Stimulated activated effector memory CD8-positive, alpha-beta T cell treated with anti-CD3 and anti-CD28 coated beads, Interleukin-12 subunit alpha, Interleukin-12 subunit beta, amount 100 ng/mL, for 72 hours (primary cell): ENCODE data around the gene STIM1.
"Not testable (repeated sequence)": the region's sequence is repeated elsewhere in the genome, so short reads cannot be mapped to it uniquely, and the experiment has no call there.

ENCODE experiments used
- ATAC-seq: fragments of 150-1000 bp; cut with Tn5 transposase; 2 replicates; pipeline ENCODE4 v1.10.0; 2021
- DNase-seq, 2 donors: peaks; one replicate each; pipeline ENCODE4 v3.0.0; 2021 to 2022; ENCODE audit warnings: low spot score in 2 of 2
- H3K27ac Mint-ChIP-seq: one replicate; pipeline ENCODE4 v1.8.0; 2022; ENCODE audit warnings: mild to moderate bottlenecking, mixed read lengths
- H3K36me3 Mint-ChIP-seq: one replicate; pipeline ENCODE4 v1.8.0; 2022; ENCODE audit warnings: mild to moderate bottlenecking, mixed read lengths
- H3K4me1 Mint-ChIP-seq: one replicate; pipeline ENCODE4 v1.8.0; 2022; ENCODE audit warnings: mixed read lengths
- H3K4me3 Mint-ChIP-seq: one replicate; pipeline ENCODE4 v1.8.0; 2022; ENCODE audit warnings: mild to moderate bottlenecking, mixed read lengths
- H3K9me3 Mint-ChIP-seq: one replicate; pipeline ENCODE4 v1.8.0; 2022; ENCODE audit warnings: mixed read lengths

The STIM1 gene

DNA sequence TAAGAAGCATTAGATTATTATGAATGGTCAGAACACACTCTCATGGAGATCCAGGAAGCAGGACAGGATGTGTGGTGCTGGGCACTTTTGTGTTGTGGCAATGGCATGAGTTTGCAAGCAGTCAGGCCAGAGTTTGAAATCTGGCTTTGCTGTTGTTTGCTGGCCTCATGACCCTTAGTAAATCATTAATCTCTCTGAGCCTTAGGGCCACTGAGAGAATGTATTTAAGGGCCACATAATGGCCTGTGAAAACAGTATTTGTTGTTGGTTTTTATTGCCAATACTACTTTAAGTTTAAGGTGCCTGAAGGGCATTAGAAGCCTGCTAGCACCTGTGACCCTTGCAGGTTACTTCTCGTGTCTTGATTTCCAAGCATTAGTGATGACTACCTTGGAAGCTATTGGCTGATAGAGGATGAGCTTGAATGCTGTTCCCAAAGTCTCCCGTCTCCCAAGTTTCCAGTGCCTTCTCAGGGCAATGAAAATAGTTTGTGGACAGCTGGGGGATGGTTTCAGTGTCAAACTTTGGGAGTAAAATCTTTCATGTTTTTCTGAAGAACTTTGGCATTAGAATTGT is 24.6 kb downstream of the STIM1 start:
- DNase-seq, result no peak
- H3K9me3 Mint-ChIP-seq, result no peaks in the 10 kb centered on the region
- no peak for ATAC-seq
- H3K4me1 Mint-ChIP-seq, result peaks cover 67% of the 10 kb centered on the region
- no peaks in the 10 kb centered on the region for H3K36me3 Mint-ChIP-seq
- peak overlapping the region; percentile 19 for H3K4me3 Mint-ChIP-seq
- peak overlapping the region; percentile 73 for H3K27ac Mint-ChIP-seq

DNA sequence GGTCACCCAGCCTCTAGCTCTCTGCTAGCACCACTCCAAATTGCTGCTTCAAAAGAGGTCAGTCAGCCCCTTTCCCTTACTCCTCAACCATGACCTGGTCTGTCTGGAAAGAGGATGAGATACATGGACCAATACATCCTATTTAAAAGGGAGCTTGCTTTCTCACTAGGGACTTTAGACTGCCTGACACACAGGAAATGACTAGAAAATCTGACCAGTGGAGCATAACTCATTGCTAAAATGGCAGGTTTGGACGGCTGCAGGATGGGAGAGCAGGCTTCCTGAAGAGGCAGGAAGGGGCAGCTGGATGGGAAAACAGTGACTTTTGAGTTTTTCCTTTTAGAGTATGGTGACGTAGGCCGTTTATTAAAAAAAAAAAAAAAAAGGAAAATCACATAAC is 25.3 kb downstream of the STIM1 start:
- Mint-ChIP-seq H3K27ac (peak overlapping the region; percentile 73), H3K4me1 (peaks cover 66% of the 10 kb centered on the region), H3K9me3 (no peaks in the 10 kb centered on the region), H3K4me3 (peak overlapping the region; percentile 12), H3K36me3 (no peaks in the 10 kb centered on the region)
- DNase-seq, result no peak
- ATAC-seq, result peak; percentile 49

DNA sequence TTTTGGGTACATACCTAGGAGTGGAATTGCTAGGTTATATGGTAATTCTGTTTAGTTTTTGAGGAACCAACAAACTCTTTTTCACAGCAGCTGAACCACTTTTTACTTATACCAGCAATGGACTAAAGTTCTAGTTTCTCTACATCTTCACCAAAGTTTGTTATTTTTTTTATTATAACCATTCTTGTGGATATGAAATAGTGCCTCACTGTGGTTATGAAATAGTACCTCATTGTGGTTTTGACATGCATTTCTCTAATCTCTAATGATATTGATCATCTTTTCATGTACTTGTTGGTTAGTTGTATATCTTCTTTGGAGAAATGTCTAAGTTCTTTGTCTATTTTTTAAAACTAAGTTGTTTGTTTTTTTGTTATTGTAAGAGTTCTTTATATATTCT is 27.2 kb downstream of the STIM1 start:
- DNase-seq (no peak), ATAC-seq (peak; percentile 42)
- Mint-ChIP-seq H3K4me3 (no peak overlapping the region), H3K36me3 (no peaks in the 10 kb centered on the region), H3K27ac (no peak overlapping the region), H3K4me1 (peaks cover 67% of the 10 kb centered on the region), H3K9me3 (no peaks in the 10 kb centered on the region)

DNA sequence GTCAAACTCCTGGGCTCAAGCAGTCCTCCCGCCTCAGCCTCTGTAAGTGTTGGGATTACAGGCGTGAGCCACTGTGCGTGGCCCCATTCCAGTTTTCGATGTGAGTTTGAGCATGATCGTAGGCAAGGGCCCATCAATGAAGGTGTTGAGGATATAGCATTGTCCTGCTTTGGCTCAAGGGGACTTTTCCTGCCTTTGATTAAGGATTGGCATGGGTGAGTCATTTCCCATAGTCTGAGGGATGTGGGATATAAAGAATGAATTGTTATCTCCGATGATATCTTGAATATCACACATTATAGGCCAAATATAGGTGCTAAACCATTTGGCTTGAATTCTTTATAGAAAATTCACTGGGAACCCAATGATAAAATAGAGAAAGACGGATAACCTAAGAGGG is 30.4 kb downstream of the STIM1 start:
- H3K36me3 Mint-ChIP-seq, result no peaks in the 10 kb centered on the region
- no peaks in the 10 kb centered on the region for H3K9me3 Mint-ChIP-seq
- peaks cover 58% of the 10 kb centered on the region for H3K4me1 Mint-ChIP-seq
- DNase-seq (no peak), ATAC-seq (no peak)
- H3K27ac Mint-ChIP-seq, result no peak overlapping the region
- H3K4me3 Mint-ChIP-seq, result no peak overlapping the region

DNA sequence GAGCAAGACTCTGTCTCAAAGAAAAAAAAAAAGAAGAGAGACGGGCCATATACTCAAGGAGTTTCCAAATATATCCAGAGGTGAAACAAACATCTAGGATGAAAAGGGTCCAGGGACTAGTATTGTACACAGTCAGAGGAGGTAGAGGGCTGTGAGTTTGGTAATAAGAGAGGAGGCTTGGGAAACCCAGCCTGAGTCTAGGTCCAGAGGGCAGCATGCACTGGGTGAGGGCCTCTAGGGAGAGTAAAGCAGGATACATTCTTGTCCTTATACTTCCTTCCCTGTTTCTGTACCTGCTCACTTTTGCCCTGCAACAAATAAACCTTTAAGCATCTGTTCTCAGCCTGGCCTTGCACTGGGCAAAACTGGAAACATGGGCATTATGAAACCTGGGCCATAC is 31.5 kb downstream of the STIM1 start:
- H3K27ac Mint-ChIP-seq, result peak overlapping the region; percentile 35
- peaks cover 55% of the 10 kb centered on the region for H3K4me1 Mint-ChIP-seq
- no peak overlapping the region for H3K4me3 Mint-ChIP-seq
- ATAC-seq (no peak), DNase-seq (no peak)
- no peaks in the 10 kb centered on the region for H3K36me3 Mint-ChIP-seq
- no peaks in the 10 kb centered on the region for H3K9me3 Mint-ChIP-seq

DNA sequence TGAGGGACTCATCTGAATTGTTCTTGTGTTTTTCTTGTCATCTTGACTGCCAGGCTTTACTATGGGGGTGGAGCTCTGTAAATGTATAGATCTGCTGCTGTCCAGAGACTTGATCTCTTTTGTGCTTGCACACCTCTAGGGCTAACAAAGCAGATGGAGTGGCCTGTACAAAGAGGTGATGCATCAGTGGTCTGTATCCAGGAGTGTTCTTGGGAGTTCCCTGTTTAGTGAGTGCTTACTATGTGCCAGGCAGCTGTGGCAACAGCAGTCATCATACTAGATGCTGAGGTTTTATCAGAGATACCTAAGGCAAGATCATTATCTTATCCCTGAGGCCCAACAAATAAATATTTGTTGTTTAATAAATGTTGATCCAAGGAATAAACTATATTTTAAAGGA is 33.4 kb downstream of the STIM1 start:
- DNase-seq (no peak), ATAC-seq (peak; percentile 56)
- no peak overlapping the region for H3K27ac Mint-ChIP-seq
- H3K9me3 Mint-ChIP-seq, result no peaks in the 10 kb centered on the region
- H3K4me3 Mint-ChIP-seq, result no peak overlapping the region
- H3K4me1 Mint-ChIP-seq, result peaks cover 49% of the 10 kb centered on the region
- no peaks in the 10 kb centered on the region for H3K36me3 Mint-ChIP-seq

DNA sequence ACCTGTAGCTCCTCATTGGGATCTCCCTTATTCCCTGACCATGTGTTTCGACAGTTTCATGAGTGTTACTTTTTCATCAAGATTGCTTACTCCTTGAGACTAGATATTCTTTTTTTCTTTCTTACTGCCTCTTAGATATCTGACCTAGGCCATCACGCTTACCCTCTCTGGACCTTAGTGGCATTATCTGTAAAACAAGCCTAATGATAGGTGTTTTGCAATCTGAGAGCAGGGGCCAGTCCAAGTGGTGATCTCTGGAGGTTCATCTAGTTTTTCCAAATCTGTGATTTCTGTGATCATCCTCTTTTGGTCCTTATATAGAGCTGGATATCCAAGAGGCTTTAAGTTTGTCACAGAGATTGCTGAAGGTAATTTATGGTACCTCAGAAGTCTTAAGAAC is 34.5 kb downstream of the STIM1 start:
- Mint-ChIP-seq H3K36me3 (no peaks in the 10 kb centered on the region), H3K4me1 (peaks cover 49% of the 10 kb centered on the region), H3K27ac (no peak overlapping the region), H3K9me3 (no peaks in the 10 kb centered on the region), H3K4me3 (no peak overlapping the region)
- DNase-seq, result no peak
- no peak for ATAC-seq

DNA sequence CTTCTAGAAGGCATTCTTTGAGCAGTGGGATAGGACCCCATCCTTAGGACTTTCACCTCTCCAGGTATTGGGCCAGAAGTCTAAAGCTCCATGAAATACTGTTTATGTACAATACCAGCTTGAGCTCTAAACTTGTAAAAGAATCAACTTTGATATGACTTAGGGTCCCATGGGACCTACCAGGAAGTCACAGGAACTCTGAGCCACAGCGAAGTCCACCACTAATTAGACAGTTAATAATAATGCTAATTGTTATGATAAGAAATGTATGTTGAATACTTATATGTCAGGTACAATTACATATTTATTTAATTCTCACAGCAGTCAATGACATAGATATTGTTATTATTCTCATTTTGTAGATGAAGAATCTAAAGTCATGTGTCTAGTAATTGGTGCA is 35.3 kb downstream of the STIM1 start:
- Mint-ChIP-seq H3K4me3 (no peak overlapping the region), H3K9me3 (no peaks in the 10 kb centered on the region), H3K27ac (no peak overlapping the region), H3K36me3 (no peaks in the 10 kb centered on the region), H3K4me1 (peaks cover 55% of the 10 kb centered on the region)
- no peak for ATAC-seq
- DNase-seq, result no peak

DNA sequence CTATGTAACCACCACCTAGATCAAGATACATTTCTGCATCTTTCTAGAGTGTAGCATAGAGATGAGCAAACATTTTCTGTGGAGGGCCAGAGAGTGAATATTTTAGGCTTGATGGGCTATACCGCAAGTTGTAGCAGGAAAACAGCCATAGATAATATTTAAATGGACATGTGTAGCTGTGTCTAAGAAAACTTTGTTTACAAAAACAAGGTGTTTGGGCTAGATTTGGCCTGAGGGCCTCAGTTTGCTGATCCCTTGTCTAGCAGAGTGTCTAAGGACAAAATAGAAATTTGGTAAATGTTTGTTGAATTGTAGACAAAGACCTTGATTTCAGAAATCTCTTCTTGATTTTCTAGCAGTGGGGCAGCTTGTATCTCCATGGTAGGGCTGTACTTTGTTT is 36.3 kb downstream of the STIM1 start:
- Mint-ChIP-seq H3K36me3 (no peaks in the 10 kb centered on the region), H3K27ac (no peak overlapping the region), H3K4me1 (peaks cover 49% of the 10 kb centered on the region), H3K9me3 (no peaks in the 10 kb centered on the region), H3K4me3 (no peak overlapping the region)
- ATAC-seq, result no peak
- DNase-seq, result no peak

DNA sequence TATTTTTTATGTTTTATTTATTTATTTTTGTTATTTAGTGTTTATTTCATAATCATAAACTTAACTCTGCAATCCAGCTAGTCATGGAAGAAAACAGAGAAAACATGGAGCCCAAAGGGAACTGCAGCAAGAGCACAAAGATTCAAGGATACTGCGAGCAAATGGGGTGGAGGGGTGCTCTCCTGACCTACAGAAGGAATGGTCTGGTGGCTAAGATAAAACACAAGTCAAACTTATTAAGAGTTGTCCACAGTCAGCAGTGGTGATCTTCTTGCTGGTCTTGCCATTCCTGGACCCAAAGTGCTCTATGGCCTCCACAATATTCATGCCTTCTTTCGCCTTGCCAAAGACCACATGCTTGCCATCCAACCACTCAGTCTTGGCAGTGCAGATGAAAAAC is 36.7 kb downstream of the STIM1 start:
- H3K27ac Mint-ChIP-seq, result no peak overlapping the region
- H3K36me3 Mint-ChIP-seq, result no peaks in the 10 kb centered on the region
- ATAC-seq (no peak), DNase-seq (no peak)
- H3K4me3 Mint-ChIP-seq, result no peak overlapping the region
- H3K4me1 Mint-ChIP-seq, result peaks cover 45% of the 10 kb centered on the region
- H3K9me3 Mint-ChIP-seq, result no peaks in the 10 kb centered on the region

DNA sequence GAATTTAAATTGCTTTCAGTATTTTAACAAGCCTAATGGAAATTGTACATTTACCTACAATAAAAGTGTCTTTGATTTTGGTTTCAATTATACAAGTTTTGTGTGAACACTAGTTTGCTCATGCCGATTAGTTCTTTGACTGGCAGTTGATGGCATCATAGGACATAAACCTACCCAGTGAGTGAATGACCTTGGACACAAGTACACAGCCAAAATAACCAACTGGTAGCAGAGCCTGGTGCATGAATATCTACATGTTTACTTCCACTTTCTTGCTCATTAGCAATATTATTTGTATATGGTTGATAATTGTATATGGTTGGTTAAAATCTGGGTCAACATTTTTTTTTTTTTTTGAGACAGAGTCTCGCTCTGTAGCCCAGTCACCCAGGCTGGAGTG is 37.8 kb downstream of the STIM1 start:
- Mint-ChIP-seq H3K36me3 (no peaks in the 10 kb centered on the region), H3K27ac (peak overlapping the region; percentile 89), H3K4me1 (peaks cover 38% of the 10 kb centered on the region), H3K9me3 (no peaks in the 10 kb centered on the region), H3K4me3 (no peak overlapping the region)
- ATAC-seq (no peak), DNase-seq (no peak)

DNA sequence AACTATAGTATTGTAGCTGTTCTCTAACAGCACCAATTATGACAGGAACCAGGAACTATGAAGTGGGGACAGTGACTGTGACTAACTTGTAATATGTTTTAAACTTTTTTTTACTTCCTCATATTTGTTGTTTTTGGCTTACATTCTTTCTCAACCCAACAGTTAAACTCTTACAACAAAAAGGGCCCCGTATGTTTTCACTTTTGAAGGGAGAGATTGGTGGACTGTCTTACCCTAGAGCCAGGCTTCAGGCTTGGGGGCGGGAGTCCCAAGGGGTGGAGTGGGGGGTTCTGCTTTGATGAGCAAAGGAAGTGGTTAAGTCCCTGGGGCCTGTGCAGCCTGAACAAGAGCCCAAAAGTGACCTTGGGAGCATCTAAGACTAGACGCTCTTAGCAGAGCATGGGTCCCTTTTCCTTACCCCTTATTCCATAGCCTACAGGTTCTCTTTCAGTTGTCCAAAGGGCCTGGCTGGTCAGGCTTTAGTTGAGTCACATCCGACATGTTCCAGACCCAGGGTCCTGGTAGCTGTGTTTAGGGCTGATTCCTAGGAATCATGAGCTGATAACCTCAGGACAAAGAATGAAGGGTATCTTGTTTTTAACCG is 38.8 kb downstream of the STIM1 start:
- H3K27ac Mint-ChIP-seq, result peak overlapping the region; percentile 89
- DNase-seq (no peak), ATAC-seq (peak; percentile 80)
- H3K36me3 Mint-ChIP-seq, result no peaks in the 10 kb centered on the region
- no peaks in the 10 kb centered on the region for H3K9me3 Mint-ChIP-seq
- no peak overlapping the region for H3K4me3 Mint-ChIP-seq
- peaks cover 30% of the 10 kb centered on the region for H3K4me1 Mint-ChIP-seq

DNA sequence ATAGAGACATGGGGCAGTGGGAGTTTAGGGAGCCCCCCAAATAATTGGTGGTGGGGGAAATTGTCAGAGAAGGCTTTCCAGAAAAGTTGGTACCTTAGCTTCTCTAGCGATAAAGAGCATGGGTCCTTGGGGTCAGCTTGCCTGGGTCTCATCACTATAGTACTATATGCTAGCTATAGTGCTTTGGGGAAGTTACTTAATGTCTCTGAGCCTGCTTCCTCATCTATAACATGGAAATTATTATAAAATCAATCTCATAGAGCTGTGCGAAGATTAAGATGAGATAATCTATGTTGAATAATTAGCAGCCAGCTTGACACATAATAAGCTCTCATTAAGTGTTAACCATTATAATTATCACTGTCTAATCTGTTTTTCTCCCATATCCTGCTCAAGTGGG is 41.2 kb downstream of the STIM1 start:
- Mint-ChIP-seq H3K27ac (no peak overlapping the region), H3K4me1 (peaks cover 28% of the 10 kb centered on the region), H3K9me3 (no peaks in the 10 kb centered on the region), H3K36me3 (no peaks in the 10 kb centered on the region), H3K4me3 (no peak overlapping the region)
- no peak for ATAC-seq
- no peak for DNase-seq

DNA sequence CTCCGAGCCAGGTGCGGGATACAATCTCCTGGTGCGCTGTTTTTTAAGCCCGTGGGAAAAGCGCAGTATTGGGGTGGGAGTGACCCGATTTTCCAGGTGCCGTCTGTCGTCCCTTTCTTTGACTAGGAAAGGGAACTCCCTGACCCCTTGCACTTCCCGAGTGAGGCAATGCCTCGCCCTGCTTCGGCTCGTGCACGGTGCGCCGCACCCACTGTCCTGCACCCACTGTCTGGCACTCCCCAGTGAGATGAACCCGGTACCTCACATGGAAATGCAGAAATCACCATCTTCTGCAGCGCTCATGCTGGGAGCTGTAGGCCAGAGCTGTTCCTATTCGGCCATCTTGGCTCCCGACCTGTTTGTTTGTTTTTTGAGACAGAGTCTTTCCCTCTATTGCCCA is 44.8 kb downstream of the STIM1 start:
- H3K4me3 Mint-ChIP-seq, ATAC-seq, H3K36me3 Mint-ChIP-seq, H3K27ac Mint-ChIP-seq, DNase-seq, H3K9me3 Mint-ChIP-seq: not testable (repeated sequence)
- H3K4me1 Mint-ChIP-seq, result peaks cover 50% of the 10 kb centered on the region

DNA sequence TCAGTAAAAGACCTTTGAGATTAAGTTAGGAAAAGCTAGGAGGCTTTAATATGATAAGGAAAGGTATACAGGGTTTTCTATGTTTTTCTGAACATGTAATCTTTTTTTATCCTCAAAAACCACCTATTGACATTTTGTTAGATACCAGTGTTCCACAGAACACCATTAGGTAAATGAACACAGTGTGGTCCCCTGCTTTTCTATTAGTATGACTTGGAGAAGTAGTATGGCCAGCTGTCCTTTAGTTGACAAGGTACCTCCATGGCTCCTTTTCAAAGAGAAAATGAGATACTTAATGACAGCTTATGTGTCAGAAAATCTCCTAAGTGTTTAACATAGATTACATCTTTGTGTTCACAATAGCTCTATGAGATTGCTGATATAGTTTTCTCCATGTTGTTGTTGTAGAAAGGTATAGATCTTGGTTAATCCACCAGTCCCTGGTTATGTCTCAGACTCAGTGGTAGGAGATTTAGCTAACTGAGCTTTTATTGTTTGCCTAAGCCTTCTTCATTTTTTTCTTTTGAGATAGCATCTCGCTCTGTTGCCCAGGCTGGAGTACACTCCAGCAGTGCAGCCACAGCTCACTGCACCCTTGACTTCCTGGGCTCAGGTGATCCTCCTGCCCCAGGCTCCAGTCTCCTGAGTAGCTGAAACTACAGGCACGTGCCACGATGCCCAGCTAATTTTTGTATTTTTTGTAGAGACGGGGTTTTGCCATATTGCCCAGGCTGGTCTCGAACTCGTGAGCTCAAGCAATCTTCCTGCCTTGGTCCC is 46.0 kb downstream of the STIM1 start:
- H3K9me3 Mint-ChIP-seq, result no peaks in the 10 kb centered on the region
- peaks cover 49% of the 10 kb centered on the region for H3K4me1 Mint-ChIP-seq
- H3K4me3 Mint-ChIP-seq, result no peak overlapping the region
- H3K36me3 Mint-ChIP-seq, result no peaks in the 10 kb centered on the region
- H3K27ac Mint-ChIP-seq, result peak overlapping the region; percentile 33
- no peak for ATAC-seq
- no peak for DNase-seq

DNA sequence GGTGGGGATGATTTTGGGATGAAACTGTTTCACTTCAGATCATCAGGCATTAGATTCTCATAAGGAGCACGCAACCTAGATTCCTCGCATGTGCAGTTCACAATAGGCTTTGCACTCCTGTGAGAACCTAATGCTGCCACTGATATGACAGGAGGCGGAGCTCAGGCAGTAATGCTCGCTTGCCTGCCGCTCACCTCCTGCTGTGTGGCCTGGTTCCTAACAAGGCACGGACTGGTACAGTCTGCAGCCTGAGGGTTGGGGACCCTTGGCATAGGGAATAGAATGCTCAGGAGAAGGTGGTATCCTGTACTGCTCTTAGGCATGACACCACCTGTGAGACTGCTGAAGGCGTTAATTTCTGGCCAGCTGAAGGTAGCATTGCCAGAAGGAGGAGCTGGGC is 47.0 kb downstream of the STIM1 start:
- Mint-ChIP-seq H3K9me3 (no peaks in the 10 kb centered on the region), H3K4me1 (peaks cover 52% of the 10 kb centered on the region), H3K27ac (peak overlapping the region; percentile 33), H3K36me3 (no peaks in the 10 kb centered on the region), H3K4me3 (no peak overlapping the region)
- no peak for DNase-seq
- no peak for ATAC-seq
